DND-41 (cell line): ENCODE measurements around the gene CALY.

Experiments
- EZH2 ChIP-seq: IDR thresholded peaks from 3 replicates; pipeline ENCODE4 v1.6.1; 2012; ENCODE audit warnings: borderline replicate concordance, low read depth, mild to moderate bottlenecking, moderate library complexity, low read length, inconsistent platforms; ENCODE audit not compliant: severe bottlenecking
- TF ChIP-seq, protein P1 (sequence below): IDR thresholded peaks from 2 replicates; pipeline ENCODE4 v1.5.1; 2012; ENCODE audit warnings: borderline replicate concordance, low read length, moderate library complexity, mild to moderate bottlenecking; ENCODE audit not compliant: poor library complexity, severe bottlenecking; ENCODE audit errors: extremely low read depth

DNA sequence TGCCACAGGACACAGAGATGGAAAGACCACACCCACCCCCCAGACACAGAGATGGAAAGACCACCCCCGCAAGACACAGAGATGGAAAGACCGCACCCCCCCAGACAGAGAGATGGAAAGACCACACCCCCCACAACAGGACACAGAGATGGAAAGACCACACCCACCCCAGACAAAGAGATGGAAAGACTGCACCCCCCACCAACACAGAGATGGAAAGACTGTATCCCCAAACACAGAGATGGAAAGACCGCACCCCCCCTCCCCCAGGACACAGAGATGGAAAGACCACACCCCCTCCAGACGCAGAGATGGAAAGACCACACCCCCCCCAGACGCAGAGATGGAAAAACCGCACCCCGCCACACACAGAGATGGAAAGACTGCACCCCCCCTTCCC, 20.0 kb downstream of the CALY start:
- TF ChIP-seq, protein P1, sequence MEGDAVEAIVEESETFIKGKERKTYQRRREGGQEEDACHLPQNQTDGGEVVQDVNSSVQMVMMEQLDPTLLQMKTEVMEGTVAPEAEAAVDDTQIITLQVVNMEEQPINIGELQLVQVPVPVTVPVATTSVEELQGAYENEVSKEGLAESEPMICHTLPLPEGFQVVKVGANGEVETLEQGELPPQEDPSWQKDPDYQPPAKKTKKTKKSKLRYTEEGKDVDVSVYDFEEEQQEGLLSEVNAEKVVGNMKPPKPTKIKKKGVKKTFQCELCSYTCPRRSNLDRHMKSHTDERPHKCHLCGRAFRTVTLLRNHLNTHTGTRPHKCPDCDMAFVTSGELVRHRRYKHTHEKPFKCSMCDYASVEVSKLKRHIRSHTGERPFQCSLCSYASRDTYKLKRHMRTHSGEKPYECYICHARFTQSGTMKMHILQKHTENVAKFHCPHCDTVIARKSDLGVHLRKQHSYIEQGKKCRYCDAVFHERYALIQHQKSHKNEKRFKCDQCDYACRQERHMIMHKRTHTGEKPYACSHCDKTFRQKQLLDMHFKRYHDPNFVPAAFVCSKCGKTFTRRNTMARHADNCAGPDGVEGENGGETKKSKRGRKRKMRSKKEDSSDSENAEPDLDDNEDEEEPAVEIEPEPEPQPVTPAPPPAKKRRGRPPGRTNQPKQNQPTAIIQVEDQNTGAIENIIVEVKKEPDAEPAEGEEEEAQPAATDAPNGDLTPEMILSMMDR: no peak
- TF ChIP-seq EZH2: no peak
